Measurements from ENCODE around the gene RC3H2. TPM values are rescaled to one million over a fixed set of nuclear protein-coding genes. Genes with fewer than 3 reads are reported as not detected.

Gene RC3H2
- polyA plus RNA-seq, 4 donors, result 8.6 to 28.1 (median 11.0) TPM

GRCh38 chr9:122944960-122945888 lies 40.1 kb upstream of the RC3H2 start:
- H3K36me3 ChIP-seq (ENCODE audit: control insufficient read depth in 3 of 3, insufficient read depth in 2 of 3, low read depth in 1 of 3, low read length in 3 of 3), result peaks cover 0 to 5% (median 0%) of the 10 kb centered on the region in 3 donors
- FAIRE-seq (no peak), DNase-seq (no peak)
- peak overlapping the region in 1 of 3 donors; percentile 11 for H3K27ac ChIP-seq (ENCODE audit: low read depth in 1 of 3, low read length in 2 of 3)
- no peak overlapping the region for H3K4me3 ChIP-seq (ENCODE audit: low read depth in 1 of 3, low read length in 3 of 3)
- H3K4me1 ChIP-seq (ENCODE audit: control insufficient read depth in 3 of 3, insufficient read depth in 2 of 3, low read depth in 1 of 3, low read length in 2 of 3), result peaks cover 3 to 6% (median 6%) of the 10 kb centered on the region in 3 donors
- no peaks in the 10 kb centered on the region for H3K27me3 ChIP-seq (ENCODE audit: control insufficient read depth in 3 of 3, insufficient read depth in 3 of 3, low read length in 3 of 3)
- no peaks in the 10 kb centered on the region for H3K9me3 ChIP-seq (ENCODE audit: control insufficient read depth in 2 of 2, insufficient read depth in 1 of 2, low read depth in 1 of 2, low read length in 1 of 2)
- WGBS, 3 donors, result 73 to 82% (median 81%) methylated on average over 4 of the region's 4 CpGs

- H3K4me1 ChIP-seq (ENCODE audit: control insufficient read depth in 3 of 3, insufficient read depth in 2 of 3, low read depth in 1 of 3, low read length in 2 of 3), result peaks cover 3 to 6% (median 4%) of the 10 kb centered on the region in 3 donors
- DNase-seq, result peak; percentile 45 to 61
- peaks cover 0 to 14% (median 4%) of the 10 kb centered on the region in 3 donors for H3K36me3 ChIP-seq (ENCODE audit: control insufficient read depth in 3 of 3, insufficient read depth in 2 of 3, low read depth in 1 of 3, low read length in 3 of 3)
- WGBS, 3 donors, result 9 to 12% (median 11%) methylated on average over 17 of the region's 17 CpGs
- H3K27ac ChIP-seq (ENCODE audit: low read depth in 1 of 3, low read length in 2 of 3), result peak overlapping the region; percentile 72 to 94 (median 85)
- H3K9me3 ChIP-seq (ENCODE audit: control insufficient read depth in 2 of 2, insufficient read depth in 1 of 2, low read depth in 1 of 2, low read length in 1 of 2), result no peaks in the 10 kb centered on the region
- peak overlapping the region; percentile 92 to 99 (median 92) for H3K4me3 ChIP-seq (ENCODE audit: low read depth in 1 of 3, low read length in 3 of 3)
- H3K27me3 ChIP-seq (ENCODE audit: control insufficient read depth in 3 of 3, insufficient read depth in 3 of 3, low read length in 3 of 3), result no peaks in the 10 kb centered on the region
- no peak for FAIRE-seq
Measured at GRCh38 chr9:122941582-122942234, 36.5 kb upstream of the RC3H2 start.

- Histone ChIP-seq H3K4me1 (ENCODE audit: control insufficient read depth in 3 of 3, insufficient read depth in 2 of 3, low read depth in 1 of 3, low read length in 2 of 3) (peaks cover 3 to 6% (median 4%) of the 10 kb centered on the region in 3 donors), H3K27ac (ENCODE audit: low read depth in 1 of 3, low read length in 2 of 3) (peak within 1 kb of the TSS; percentile 72 to 94 (median 85)), H3K4me3 (ENCODE audit: low read depth in 1 of 3, low read length in 3 of 3) (peak within 1 kb of the TSS; percentile 92 to 99 (median 92)), H3K36me3 (ENCODE audit: control insufficient read depth in 3 of 3, insufficient read depth in 2 of 3, low read depth in 1 of 3, low read length in 3 of 3) (peaks cover 0 to 19% (median 4%) of the 10 kb centered on the region in 3 donors), H3K27me3 (ENCODE audit: control insufficient read depth in 3 of 3, insufficient read depth in 3 of 3, low read length in 3 of 3) (no peaks in the 10 kb centered on the region), H3K9me3 (ENCODE audit: control insufficient read depth in 2 of 2, insufficient read depth in 1 of 2, low read depth in 1 of 2, low read length in 1 of 2) (no peaks in the 10 kb centered on the region)
- no peak for FAIRE-seq
- DNase-seq, result peak; percentile 99
- WGBS, 3 donors, result 0% methylated on average over 35 to 54 of the region's 54 CpGs
Measured at GRCh38 chr9:122940749-122941581, 35.8 kb upstream of the RC3H2 start, which contains the start of gene RABGAP1. Gene RABGAP1, plus strand, starts transcription at chr9:122941020. Its CDS starts 16,040 bp downstream, at chr9:122957060.

GRCh38 chr9:122940454-122940748 lies 35.2 kb upstream of the RC3H2 start:
- H3K9me3 ChIP-seq (ENCODE audit: control insufficient read depth in 2 of 2, insufficient read depth in 1 of 2, low read depth in 1 of 2, low read length in 1 of 2), result no peaks in the 10 kb centered on the region
- WGBS, 3 donors, result 30 to 31% (median 31%) methylated on average over 6 of the region's 6 CpGs
- peak overlapping the region; percentile 66 to 76 (median 71) for H3K27ac ChIP-seq (ENCODE audit: low read depth in 1 of 3, low read length in 2 of 3)
- peak overlapping the region in 1 of 3 donors; percentile 28 for H3K4me3 ChIP-seq (ENCODE audit: low read depth in 1 of 3, low read length in 3 of 3)
- peaks cover 3 to 6% (median 4%) of the 10 kb centered on the region in 3 donors for H3K4me1 ChIP-seq (ENCODE audit: control insufficient read depth in 3 of 3, insufficient read depth in 2 of 3, low read depth in 1 of 3, low read length in 2 of 3)
- FAIRE-seq, result no peak
- no peak for DNase-seq
- peaks cover 0 to 19% (median 4%) of the 10 kb centered on the region in 3 donors for H3K36me3 ChIP-seq (ENCODE audit: control insufficient read depth in 3 of 3, insufficient read depth in 2 of 3, low read depth in 1 of 3, low read length in 3 of 3)
- no peaks in the 10 kb centered on the region for H3K27me3 ChIP-seq (ENCODE audit: control insufficient read depth in 3 of 3, insufficient read depth in 3 of 3, low read length in 3 of 3)

GRCh38 chr9:122939601-122940000 lies 34.4 kb upstream of the RC3H2 start:
- no peak overlapping the region for H3K27ac ChIP-seq (ENCODE audit: low read depth in 1 of 3, low read length in 2 of 3)
- H3K36me3 ChIP-seq (ENCODE audit: control insufficient read depth in 3 of 3, insufficient read depth in 2 of 3, low read depth in 1 of 3, low read length in 3 of 3), result peaks cover 0 to 21% (median 4%) of the 10 kb centered on the region in 3 donors
- no peaks in the 10 kb centered on the region for H3K27me3 ChIP-seq (ENCODE audit: control insufficient read depth in 3 of 3, insufficient read depth in 3 of 3, low read length in 3 of 3)
- H3K9me3 ChIP-seq (ENCODE audit: control insufficient read depth in 2 of 2, insufficient read depth in 1 of 2, low read depth in 1 of 2, low read length in 1 of 2), result no peaks in the 10 kb centered on the region
- no peak overlapping the region for H3K4me3 ChIP-seq (ENCODE audit: low read depth in 1 of 3, low read length in 3 of 3)
- WGBS, 3 donors, result 89 to 92% (median 91%) methylated on average over 4 of the region's 4 CpGs
- DNase-seq (no peak), FAIRE-seq (no peak)
- peaks cover 3 to 6% (median 4%) of the 10 kb centered on the region in 3 donors for H3K4me1 ChIP-seq (ENCODE audit: control insufficient read depth in 3 of 3, insufficient read depth in 2 of 3, low read depth in 1 of 3, low read length in 2 of 3)

GRCh38 chr9:122936883-122937282 lies 31.7 kb upstream of the RC3H2 start:
- H3K27me3 ChIP-seq (ENCODE audit: control insufficient read depth in 3 of 3, insufficient read depth in 3 of 3, low read length in 3 of 3), result no peaks in the 10 kb centered on the region
- H3K27ac ChIP-seq (ENCODE audit: low read depth in 1 of 3, low read length in 2 of 3), result no peak overlapping the region
- FAIRE-seq (no peak), DNase-seq (no peak)
- WGBS, 3 donors, result 44 to 63% (median 58%) methylated on average over 1 of the region's 1 CpG
- peaks cover 0 to 20% (median 4%) of the 10 kb centered on the region in 3 donors for H3K36me3 ChIP-seq (ENCODE audit: control insufficient read depth in 3 of 3, insufficient read depth in 2 of 3, low read depth in 1 of 3, low read length in 3 of 3)
- H3K4me1 ChIP-seq (ENCODE audit: control insufficient read depth in 3 of 3, insufficient read depth in 2 of 3, low read depth in 1 of 3, low read length in 2 of 3), result peaks cover 2 to 4% (median 3%) of the 10 kb centered on the region in 3 donors
- H3K4me3 ChIP-seq (ENCODE audit: low read depth in 1 of 3, low read length in 3 of 3), result no peak overlapping the region
- no peaks in the 10 kb centered on the region for H3K9me3 ChIP-seq (ENCODE audit: control insufficient read depth in 2 of 2, insufficient read depth in 1 of 2, low read depth in 1 of 2, low read length in 1 of 2)

- Histone ChIP-seq H3K4me3 (ENCODE audit: low read depth in 1 of 3, low read length in 3 of 3) (no peak overlapping the region), H3K27me3 (ENCODE audit: control insufficient read depth in 3 of 3, insufficient read depth in 3 of 3, low read length in 3 of 3) (no peaks in the 10 kb centered on the region), H3K27ac (ENCODE audit: low read depth in 1 of 3, low read length in 2 of 3) (no peak overlapping the region), H3K36me3 (ENCODE audit: control insufficient read depth in 3 of 3, insufficient read depth in 2 of 3, low read depth in 1 of 3, low read length in 3 of 3) (peaks cover 0 to 20% (median 4%) of the 10 kb centered on the region in 3 donors), H3K9me3 (ENCODE audit: control insufficient read depth in 2 of 2, insufficient read depth in 1 of 2, low read depth in 1 of 2, low read length in 1 of 2) (no peaks in the 10 kb centered on the region), H3K4me1 (ENCODE audit: control insufficient read depth in 3 of 3, insufficient read depth in 2 of 3, low read depth in 1 of 3, low read length in 2 of 3) (peaks cover 0 to 4% (median 0%) of the 10 kb centered on the region in 3 donors)
- DNase-seq, result peak in 1 of 2 donors; percentile 43
- no peak for FAIRE-seq
- WGBS, 3 donors, result 35 to 78% (median 65%) methylated on average over 5 of the region's 5 CpGs
Measured at GRCh38 chr9:122936464-122936863, 31.3 kb upstream of the RC3H2 start.
